Hepatocyte (in vitro differentiated cells): ENCODE results near the gene PBLD. TPM values are rescaled to one million over a fixed set of nuclear protein-coding genes. Genes with fewer than 3 reads are reported as not detected.

ENCODE experiments used
- DNase-seq: peaks from one replicate; pipeline ENCODE4 v3.0.0-alpha.2; 2016; ENCODE audit warnings: low spot score
- H2AFZ ChIP-seq: fragments of 200-600 bp; sonication (generic); 2 replicates; pipeline ENCODE4 v1.6.0; 2016; ENCODE audit warnings: antibody characterized with exemption, mild to moderate bottlenecking
- H3K27ac ChIP-seq: fragments of 200-600 bp; sonication (generic); 2 replicates; pipeline ENCODE4 v1.5.1; 2016; ENCODE audit warnings: mild to moderate bottlenecking
- H3K27me3 ChIP-seq: fragments of 200-600 bp; sonication (generic); 2 replicates; pipeline ENCODE4 v1.6.1; 2016
- H3K36me3 ChIP-seq: fragments of 200-600 bp; sonication (generic); replicated peaks from 2 replicates; pipeline ENCODE4 v1.5.1; 2016; ENCODE audit warnings: low read depth; ENCODE audit not compliant: insufficient read depth
- H3K4me1 ChIP-seq: fragments of 200-600 bp; sonication (generic); 2 replicates; pipeline ENCODE4 v1.5.1; 2016; ENCODE audit warnings: mild to moderate bottlenecking, moderate library complexity; ENCODE audit not compliant: insufficient read depth
- H3K4me2 ChIP-seq: fragments of 200-600 bp; sonication (generic); 2 replicates; pipeline ENCODE4 v1.6.0; 2016
- H3K4me3 ChIP-seq: fragments of 200-600 bp; sonication (generic); 2 replicates; pipeline ENCODE4 v1.5.1; 2016; ENCODE audit warnings: mild to moderate bottlenecking
- H3K79me2 ChIP-seq: fragments of 200-600 bp; sonication (generic); 2 replicates; pipeline ENCODE4 v1.6.0; 2017; ENCODE audit warnings: mild to moderate bottlenecking
- H3K9me2 ChIP-seq: fragments of 200-600 bp; sonication (generic); replicated peaks from 2 replicates; pipeline ENCODE4 v1.6.0; 2017; ENCODE audit warnings: mild to moderate bottlenecking; ENCODE audit not compliant: insufficient read depth
- H3K9me3 ChIP-seq: fragments of 200-600 bp; sonication (generic); 2 replicates; pipeline ENCODE4 v1.5.1; 2016; ENCODE audit warnings: low read depth, mild to moderate bottlenecking
- H4K20me1 ChIP-seq: fragments of 200-600 bp; sonication (generic); 2 replicates; pipeline ENCODE4 v1.6.0; 2016; ENCODE audit warnings: mild to moderate bottlenecking; ENCODE audit not compliant: insufficient read depth, poor library complexity, severe bottlenecking
- EZH2 ChIP-seq: fragments of 200-600 bp; sonication (generic); IDR thresholded peaks from 2 replicates; pipeline ENCODE4 v1.6.1; 2016; ENCODE audit warnings: antibody characterized with exemption, mild to moderate bottlenecking, borderline replicate concordance
- EZH2phosphoT487 ChIP-seq: fragments of 200-600 bp; sonication (generic); IDR thresholded peaks from one replicate; pipeline ENCODE4 v1.6.1; 2018; ENCODE audit warnings: antibody characterized with exemption, mild to moderate bottlenecking, low read depth, moderate library complexity; ENCODE audit not compliant: unreplicated experiment, severe bottlenecking
- WGBS: methylation state at CpG from one replicate; pipeline ENCODE4 v1.1.6; 2016; ENCODE audit warnings: low lambda C conversion rate; ENCODE audit errors: missing lambda C conversion rate; 5-methylcytosine and 5-hydroxymethylcytosine counted together
- polyA plus RNA-seq: library from polyadenylated mRNA; unstranded; fragments of >200 nt; fragmentation: Nextera tagmentation; extraction: Ambion mirVana; gene quantifications from 2 replicates; pipeline ENCODE4 v1.2.1, GENCODE V29; 2016
- total RNA-seq: library from RNA; depleted of rRNA; stranded (reverse); fragments of >200 nt; gene quantifications from 2 replicates; pipeline ENCODE4 v1.2.3, GENCODE V29; 2014
- TF ChIP-seq, protein P1 (sequence below): fragments of 200-600 bp; sonication (generic); IDR thresholded peaks from 2 replicates; pipeline ENCODE4 v1.5.1; 2016; ENCODE audit warnings: antibody characterized with exemption, mild to moderate bottlenecking; ENCODE audit not compliant: poor library complexity

PBLD gene
- total and polyA plus RNA-seq, 2 experiments from 2014 or later = 26.1 to 42.2 TPM

DNA sequence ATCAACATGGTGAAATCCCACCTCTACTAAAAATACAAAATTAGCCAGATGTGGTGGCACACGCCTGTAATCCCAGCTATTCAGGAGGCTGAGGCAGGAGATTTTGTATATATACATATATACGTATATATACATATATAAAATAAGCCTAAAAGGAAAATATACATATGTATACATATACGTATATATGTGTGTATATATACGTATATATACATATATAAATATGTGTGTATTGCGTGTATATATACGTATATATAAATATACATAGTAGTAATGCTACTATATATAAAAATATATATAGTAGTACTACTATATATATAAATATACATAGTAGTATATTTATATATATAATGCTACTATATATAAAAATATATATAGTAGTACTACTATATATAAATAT lies 26.5 kb upstream of the PBLD start:
- H3K36me3 ChIP-seq = no peaks in the 10 kb centered on the region
- no peak overlapping the region for H3K4me2 ChIP-seq
- H2AFZ ChIP-seq = no peak overlapping the region
- TF ChIP-seq, protein P1, sequence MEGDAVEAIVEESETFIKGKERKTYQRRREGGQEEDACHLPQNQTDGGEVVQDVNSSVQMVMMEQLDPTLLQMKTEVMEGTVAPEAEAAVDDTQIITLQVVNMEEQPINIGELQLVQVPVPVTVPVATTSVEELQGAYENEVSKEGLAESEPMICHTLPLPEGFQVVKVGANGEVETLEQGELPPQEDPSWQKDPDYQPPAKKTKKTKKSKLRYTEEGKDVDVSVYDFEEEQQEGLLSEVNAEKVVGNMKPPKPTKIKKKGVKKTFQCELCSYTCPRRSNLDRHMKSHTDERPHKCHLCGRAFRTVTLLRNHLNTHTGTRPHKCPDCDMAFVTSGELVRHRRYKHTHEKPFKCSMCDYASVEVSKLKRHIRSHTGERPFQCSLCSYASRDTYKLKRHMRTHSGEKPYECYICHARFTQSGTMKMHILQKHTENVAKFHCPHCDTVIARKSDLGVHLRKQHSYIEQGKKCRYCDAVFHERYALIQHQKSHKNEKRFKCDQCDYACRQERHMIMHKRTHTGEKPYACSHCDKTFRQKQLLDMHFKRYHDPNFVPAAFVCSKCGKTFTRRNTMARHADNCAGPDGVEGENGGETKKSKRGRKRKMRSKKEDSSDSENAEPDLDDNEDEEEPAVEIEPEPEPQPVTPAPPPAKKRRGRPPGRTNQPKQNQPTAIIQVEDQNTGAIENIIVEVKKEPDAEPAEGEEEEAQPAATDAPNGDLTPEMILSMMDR = no peak
- no peak for TF ChIP-seq EZH2
- no peak for TF ChIP-seq EZH2phosphoT487
- no peaks in the 10 kb centered on the region for H3K27me3 ChIP-seq
- no peaks in the 10 kb centered on the region for H3K9me2 ChIP-seq
- no peak for DNase-seq
- H3K79me2 ChIP-seq = no peaks in the 10 kb centered on the region
- H3K4me1 ChIP-seq = no peaks in the 10 kb centered on the region
- H3K4me3 ChIP-seq = no peak overlapping the region
- no peak overlapping the region for H3K27ac ChIP-seq
- no peaks in the 10 kb centered on the region for H3K9me3 ChIP-seq
- no peaks in the 10 kb centered on the region for H4K20me1 ChIP-seq
- WGBS = 97% methylated on average over 6 of the region's 6 CpGs

DNA sequence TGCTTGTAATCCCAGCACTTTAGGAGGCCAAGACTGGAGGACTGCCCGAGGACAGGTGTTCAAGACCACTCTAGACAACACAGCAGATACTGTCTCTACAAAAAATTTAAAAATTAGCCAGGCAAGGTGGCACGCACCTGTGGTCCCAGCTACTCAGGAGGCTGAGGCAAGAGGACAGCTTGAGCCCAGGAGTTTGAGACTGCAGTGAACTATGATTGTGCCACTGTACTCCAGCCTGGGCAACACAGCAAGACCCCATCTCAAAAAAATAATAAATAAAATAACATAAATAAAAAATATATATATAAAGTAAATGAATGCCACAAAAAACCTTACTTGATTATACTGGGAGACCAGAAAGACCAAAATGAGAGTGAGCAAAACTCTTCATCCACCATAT lies 20.8 kb upstream of the PBLD start:
- H4K20me1 ChIP-seq = no peaks in the 10 kb centered on the region
- no peaks in the 10 kb centered on the region for H3K9me3 ChIP-seq
- DNase-seq = no peak
- no peaks in the 10 kb centered on the region for H3K79me2 ChIP-seq
- 97% methylated on average over 2 of the region's 2 CpGs for WGBS
- no peaks in the 10 kb centered on the region for H3K4me1 ChIP-seq
- no peaks in the 10 kb centered on the region for H3K9me2 ChIP-seq
- no peak overlapping the region for H3K4me3 ChIP-seq
- H2AFZ ChIP-seq = no peak overlapping the region
- H3K27me3 ChIP-seq = no peaks in the 10 kb centered on the region
- no peaks in the 10 kb centered on the region for H3K36me3 ChIP-seq
- H3K4me2 ChIP-seq = no peak overlapping the region
- H3K27ac ChIP-seq = no peak overlapping the region
- TF ChIP-seq EZH2phosphoT487 (no peak), EZH2 (no peak)
- TF ChIP-seq, protein P1 = no peak

DNA sequence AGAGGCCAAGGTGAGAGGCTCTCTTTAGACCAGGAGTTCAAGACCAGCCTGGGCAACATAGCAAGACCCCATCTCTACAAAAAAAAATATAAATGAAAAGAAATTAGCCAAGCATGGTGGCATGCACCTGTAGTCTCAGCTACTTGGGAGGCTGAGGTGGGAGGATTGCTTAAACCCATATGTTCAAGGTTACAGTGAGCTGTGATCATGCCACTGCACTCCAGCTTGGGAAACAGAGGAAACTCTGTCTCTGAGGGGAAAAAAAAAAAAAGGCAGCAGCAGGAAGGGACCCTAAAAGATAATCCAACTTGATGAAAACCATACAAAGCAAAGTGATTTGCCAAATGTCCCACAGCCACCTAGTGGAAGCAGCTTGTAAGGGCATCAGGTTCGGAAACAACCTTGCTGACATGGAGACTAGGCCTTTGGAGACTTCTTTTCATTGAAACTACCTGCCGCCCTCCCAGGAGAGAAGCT lies 15.6 kb upstream of the PBLD start:
- H3K36me3 ChIP-seq = no peaks in the 10 kb centered on the region
- no peak overlapping the region for H3K4me3 ChIP-seq
- H3K4me2 ChIP-seq = no peak overlapping the region
- TF ChIP-seq EZH2 = no peak
- no peak for TF ChIP-seq EZH2phosphoT487
- TF ChIP-seq, protein P1 = peak; percentile 53
- no peaks in the 10 kb centered on the region for H4K20me1 ChIP-seq
- no peaks in the 10 kb centered on the region for H3K4me1 ChIP-seq
- no peaks in the 10 kb centered on the region for H3K79me2 ChIP-seq
- no peaks in the 10 kb centered on the region for H3K9me2 ChIP-seq
- H2AFZ ChIP-seq = no peak overlapping the region
- DNase-seq = peak; percentile 55
- H3K9me3 ChIP-seq = no peaks in the 10 kb centered on the region
- 44% methylated on average over 2 of the region's 2 CpGs for WGBS
- H3K27ac ChIP-seq = no peak overlapping the region
- H3K27me3 ChIP-seq = no peaks in the 10 kb centered on the region

DNA sequence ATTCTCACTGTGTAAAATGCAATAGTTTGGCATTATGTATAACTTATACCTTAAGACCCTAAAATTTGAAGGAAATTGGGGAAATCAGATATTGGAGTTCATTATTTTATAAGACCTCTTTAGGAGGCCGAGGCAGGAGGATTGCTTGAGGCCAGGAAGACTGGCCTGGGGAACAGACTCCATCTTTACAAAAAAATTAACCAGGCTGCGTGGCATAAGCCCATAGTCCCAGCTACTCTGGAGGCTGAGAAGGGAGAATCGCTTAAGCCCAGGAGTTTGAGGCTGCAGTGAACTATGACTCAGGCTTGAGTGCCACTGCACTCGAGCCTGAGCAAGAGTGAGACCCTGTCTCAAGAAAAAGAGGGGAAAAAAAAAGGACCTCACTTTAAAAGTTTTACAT lies 14.0 kb upstream of the PBLD start:
- DNase-seq = no peak

More for the DNA sequence above, 14.0 kb upstream of the PBLD start:
- H3K27me3 ChIP-seq = no peaks in the 10 kb centered on the region
- H3K4me2 ChIP-seq = no peak overlapping the region
- no peak overlapping the region for H3K27ac ChIP-seq
- no peak overlapping the region for H2AFZ ChIP-seq
- H4K20me1 ChIP-seq = peaks cover 8% of the 10 kb centered on the region
- 82% methylated on average over 4 of the region's 4 CpGs for WGBS
- H3K4me3 ChIP-seq = no peak overlapping the region
- H3K9me2 ChIP-seq = no peaks in the 10 kb centered on the region
- H3K36me3 ChIP-seq = no peaks in the 10 kb centered on the region
- H3K79me2 ChIP-seq = no peaks in the 10 kb centered on the region
- no peaks in the 10 kb centered on the region for H3K4me1 ChIP-seq
- no peaks in the 10 kb centered on the region for H3K9me3 ChIP-seq
- TF ChIP-seq EZH2phosphoT487 (no peak), EZH2 (no peak)
- TF ChIP-seq, protein P1 = no peak
